H9 (cell line): ENCODE results near the gene PCDHGB4. TPM values are rescaled to one million over a fixed set of nuclear protein-coding genes. Genes with fewer than 3 reads are reported as not detected.
A peak's percentile ranks its signal among the peaks of the same experiment; 100 is the strongest.

ENCODE experiments used
- DNase-seq: peaks from one replicate; pipeline ENCODE4 v3.0.0-alpha.2; 2017
- H2AFZ ChIP-seq: one replicate; pipeline ENCODE4 v1.6.1; 2013; ENCODE audit warnings: mild to moderate bottlenecking, low read length, control low read depth, moderate library complexity
- H2AK5ac ChIP-seq: 2 replicates; pipeline ENCODE4 v1.6.1; 2013; ENCODE audit warnings: low read length, control low read depth, mixed read lengths; ENCODE audit not compliant: insufficient read length
- H2BK120ac ChIP-seq: one replicate; pipeline ENCODE4 v1.6.1; 2013; ENCODE audit warnings: low read depth, mild to moderate bottlenecking, low read length, control low read depth, inconsistent platforms; ENCODE audit not compliant: poor library complexity, severe bottlenecking
- H2BK12ac ChIP-seq: 2 replicates; pipeline ENCODE4 v1.6.1; 2013; ENCODE audit warnings: low read length, control low read depth, mixed read lengths, low read depth; ENCODE audit not compliant: insufficient read length
- H2BK15ac ChIP-seq: 2 replicates; pipeline ENCODE4 v1.6.1; 2013; ENCODE audit warnings: low read depth, low read length, control low read depth
- H2BK20ac ChIP-seq: one replicate; pipeline ENCODE4 v1.6.1; 2013; ENCODE audit warnings: low read depth, mild to moderate bottlenecking, low read length, control low read depth, inconsistent platforms; ENCODE audit not compliant: poor library complexity, severe bottlenecking
- H2BK5ac ChIP-seq: 2 replicates; pipeline ENCODE4 v1.6.1; 2013; ENCODE audit warnings: low read length, control low read depth, mixed read lengths; ENCODE audit not compliant: insufficient read length
- H3K14ac ChIP-seq: 2 replicates; pipeline ENCODE4 v1.6.1; 2013; ENCODE audit warnings: low read length, control low read depth; ENCODE audit not compliant: insufficient read depth
- H3K18ac ChIP-seq: 2 replicates; pipeline ENCODE4 v1.6.1; 2013; ENCODE audit warnings: low read depth, mild to moderate bottlenecking, mixed read lengths, low read length, control low read depth; ENCODE audit not compliant: insufficient read length
- H3K23ac ChIP-seq: 2 replicates; pipeline ENCODE4 v1.6.1; 2013; ENCODE audit warnings: low read length, control low read depth, mixed read lengths, low read depth; ENCODE audit not compliant: insufficient read length
- H3K23me2 ChIP-seq: 2 replicates; pipeline ENCODE4 v1.6.1; 2013; ENCODE audit warnings: low read depth, mild to moderate bottlenecking, mixed read lengths, low read length, control low read depth; ENCODE audit not compliant: insufficient read length, poor library complexity, severe bottlenecking
- H3K27ac ChIP-seq: 2 replicates; pipeline ENCODE4 v1.5.1; 2013; ENCODE audit warnings: low read length, control low read depth, mixed read lengths, low read depth; ENCODE audit not compliant: insufficient read length
- H3K27me3 ChIP-seq: 2 replicates; pipeline ENCODE4 v1.6.1; 2013; ENCODE audit warnings: low read length, control low read depth, inconsistent platforms; ENCODE audit not compliant: insufficient read depth
- H3K4ac ChIP-seq: 2 replicates; pipeline ENCODE4 v1.6.1; 2013; ENCODE audit warnings: low read depth, mild to moderate bottlenecking, control low read depth, inconsistent platforms, low read length, moderate library complexity
- H3K4me1 ChIP-seq: 2 replicates; pipeline ENCODE4 v1.6.1; 2013; ENCODE audit warnings: low read length, control low read depth, inconsistent platforms; ENCODE audit not compliant: insufficient read depth
- H3K4me2 ChIP-seq: 2 replicates; pipeline ENCODE4 v1.6.1; 2013; ENCODE audit warnings: low read length, control low read depth, mixed read lengths; ENCODE audit not compliant: insufficient read length, insufficient read depth
- H3K56ac ChIP-seq: 2 replicates; pipeline ENCODE4 v1.6.1; 2013; ENCODE audit warnings: low read depth, mild to moderate bottlenecking, mixed read lengths, low read length, control low read depth; ENCODE audit not compliant: insufficient read length
- H3K79me1 ChIP-seq: 2 replicates; pipeline ENCODE4 v1.6.1; 2013; ENCODE audit warnings: low read depth, mild to moderate bottlenecking, moderate library complexity, low read length, control low read depth, inconsistent platforms; ENCODE audit not compliant: insufficient read depth, poor library complexity, severe bottlenecking
- H3K79me2 ChIP-seq: 2 replicates; pipeline ENCODE4 v1.6.1; 2013; ENCODE audit warnings: low read length, control low read depth, inconsistent platforms; ENCODE audit not compliant: insufficient read depth
- H3K9ac ChIP-seq: 2 replicates; pipeline ENCODE4 v1.6.1; 2013; ENCODE audit warnings: low read length, control low read depth, mixed read lengths; ENCODE audit not compliant: insufficient read length; ENCODE audit errors: extremely low read depth
- H3K9me3 ChIP-seq: one replicate; pipeline ENCODE4 v1.6.1; 2013; ENCODE audit warnings: low read depth, low read length, inconsistent platforms; ENCODE audit not compliant: control insufficient read depth
- H3T11ph ChIP-seq: one replicate; pipeline ENCODE4 v1.6.1; 2013; ENCODE audit warnings: mild to moderate bottlenecking, low read length, control low read depth, inconsistent platforms
- H4K20me1 ChIP-seq: one replicate; pipeline ENCODE4 v1.6.1; 2013; ENCODE audit not compliant: control insufficient read depth, insufficient read length, insufficient read depth
- H4K5ac ChIP-seq: 2 replicates; pipeline ENCODE4 v1.6.1; 2013; ENCODE audit warnings: low read depth, mild to moderate bottlenecking, mixed read lengths, low read length, control low read depth; ENCODE audit not compliant: insufficient read length
- H4K8ac ChIP-seq: replicated peaks from 2 replicates; pipeline ENCODE4 v1.6.1; 2013; ENCODE audit warnings: low read length, control low read depth, mixed read lengths, low read depth; ENCODE audit not compliant: insufficient read length
- H4K91ac ChIP-seq: 2 replicates; pipeline ENCODE4 v1.6.1; 2013; ENCODE audit warnings: low read depth, mild to moderate bottlenecking, moderate library complexity, mixed read lengths, low read length, control low read depth; ENCODE audit not compliant: insufficient read length
- H3K27ac Mint-ChIP-seq, 3 experiments: 2 replicates in 2 of 3; 3 replicates in 1 of 3; pipeline ENCODE4 v1.8.0; 2020 to 2021; ENCODE audit warnings: mixed read lengths in 3 of 3, mild to moderate bottlenecking in 1 of 3, moderate library complexity in 1 of 3
- H3K27me3 Mint-ChIP-seq: 2 replicates; pipeline ENCODE4 v1.8.0; 2021; ENCODE audit warnings: low read depth, mild to moderate bottlenecking, moderate library complexity, mixed read lengths
- H3K36me3 Mint-ChIP-seq, 3 experiments: 2 replicates in 2 of 3; 3 replicates in 1 of 3; pipeline ENCODE4 v1.8.0; 2020 to 2021; ENCODE audit warnings: low read depth in 3 of 3, mixed read lengths in 3 of 3; ENCODE audit not compliant: insufficient read depth in 1 of 3
- H3K4me1 Mint-ChIP-seq, 2 experiments: 2 replicates each; pipeline ENCODE4 v1.8.0; 2020; ENCODE audit warnings: mixed read lengths in 2 of 2
- H3K4me3 Mint-ChIP-seq, 2 experiments: 2 replicates in 1 of 2; 3 replicates in 1 of 2; pipeline ENCODE4 v1.8.0; 2020 to 2021; ENCODE audit warnings: mild to moderate bottlenecking in 2 of 2, mixed read lengths in 2 of 2, moderate library complexity in 1 of 2
- H3K9me3 Mint-ChIP-seq, 2 experiments: 2 replicates in 1 of 2; 3 replicates in 1 of 2; pipeline ENCODE4 v1.8.0; 2020; ENCODE audit warnings: mild to moderate bottlenecking in 2 of 2, mixed read lengths in 2 of 2, moderate library complexity in 1 of 2
- WGBS: extraction: QIAGEN DNeasy Blood & Tissue Kit; methylation state at CpG from one replicate; pipeline ENCODE4 v1.1.7; 2013; ENCODE audit warnings: missing lambda C conversion rate, low lambda C conversion rate, mixed read lengths; ENCODE audit not compliant: insufficient read length; ENCODE audit errors: extremely low coverage; 5-methylcytosine and 5-hydroxymethylcytosine counted together
- total RNA-seq: library from RNA; stranded (reverse); gene quantifications from 2 replicates; pipeline ENCODE4 v1.2.1, GENCODE V29; 2021
- TF ChIP-seq, protein P1 (sequence below): fragments of 200-600 bp; sonication (generic); conservative IDR thresholded peaks from 3 replicates; pipeline ENCODE4 v1.8.0; 2021; ENCODE audit warnings: antibody characterized with exemption, mild to moderate bottlenecking

PCDHGB4 gene
- total RNA-seq, 1 experiment from 2014 or later = 4.2 TPM

DNA sequence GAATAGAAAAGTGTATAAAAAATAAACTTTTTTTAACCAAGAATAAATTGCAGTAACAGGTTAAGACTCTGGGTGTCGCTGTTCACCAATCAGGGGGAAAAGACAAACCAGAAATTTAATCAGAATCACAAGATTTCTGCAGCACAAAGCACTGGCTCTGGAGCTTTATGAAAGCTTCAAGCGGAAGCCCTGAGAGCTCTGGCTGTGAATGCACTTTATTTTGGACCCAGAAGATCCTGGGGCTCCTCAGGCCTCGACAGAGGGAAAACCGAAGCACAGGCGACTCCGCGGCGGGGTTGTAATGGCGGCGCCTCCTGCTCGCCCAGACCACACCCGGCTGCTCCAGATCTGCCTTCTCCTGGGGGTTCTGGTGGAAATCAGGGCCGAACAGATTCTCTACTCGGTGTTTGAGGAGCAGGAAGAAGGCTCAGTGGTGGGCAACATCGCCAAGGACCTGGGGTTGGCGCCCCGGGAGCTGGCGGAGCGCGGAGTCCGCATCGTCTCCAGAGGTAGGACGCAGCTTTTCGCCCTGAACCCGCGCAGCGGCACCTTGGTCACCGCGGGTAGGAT lies 32.5 kb upstream of the PCDHGB4 start, which contains the start of gene PCDHGA4:
PCDHGA4 (plus strand) TSS at position 122 of the 570 bp plus-strand sequence; CDS start at position 209, 87 bp downstream.
- Histone ChIP-seq H3T11ph (no peak within 1 kb of the TSS), H2BK15ac (no peak within 1 kb of the TSS), H2AK5ac (no peak within 1 kb of the TSS), H3K27ac (no peak within 1 kb of the TSS), H2BK12ac (no peak within 1 kb of the TSS), H3K14ac (no peak within 1 kb of the TSS), H4K5ac (no peak within 1 kb of the TSS), H3K27me3 (no peaks in the 10 kb centered on the region), H3K9ac (no peak within 1 kb of the TSS), H2BK20ac (no peak within 1 kb of the TSS), H3K4me1 (no peaks in the 10 kb centered on the region), H2AFZ (no peak within 1 kb of the TSS), H3K79me2 (no peaks in the 10 kb centered on the region), H3K23me2 (peaks cover 3% of the 10 kb centered on the region), H3K9me3 (peaks cover 33% of the 10 kb centered on the region), H3K4me2 (no peak within 1 kb of the TSS), H3K56ac (no peak within 1 kb of the TSS), H2BK120ac (no peak within 1 kb of the TSS), H4K20me1 (no peaks in the 10 kb centered on the region), H4K8ac (no peak within 1 kb of the TSS), H3K79me1 (no peaks in the 10 kb centered on the region), H3K23ac (no peak within 1 kb of the TSS), H2BK5ac (no peak within 1 kb of the TSS), H3K4ac (no peak within 1 kb of the TSS), H3K18ac (no peak within 1 kb of the TSS), H4K91ac (no peak within 1 kb of the TSS)
- WGBS = no CpG with 5 or more reads among the region's 29 CpGs
- DNase-seq = no peak
- peaks cover 18 to 68% (median 50%) of the 10 kb centered on the region in 3 experiments for H3K36me3 Mint-ChIP-seq
- TF ChIP-seq, protein P1, sequence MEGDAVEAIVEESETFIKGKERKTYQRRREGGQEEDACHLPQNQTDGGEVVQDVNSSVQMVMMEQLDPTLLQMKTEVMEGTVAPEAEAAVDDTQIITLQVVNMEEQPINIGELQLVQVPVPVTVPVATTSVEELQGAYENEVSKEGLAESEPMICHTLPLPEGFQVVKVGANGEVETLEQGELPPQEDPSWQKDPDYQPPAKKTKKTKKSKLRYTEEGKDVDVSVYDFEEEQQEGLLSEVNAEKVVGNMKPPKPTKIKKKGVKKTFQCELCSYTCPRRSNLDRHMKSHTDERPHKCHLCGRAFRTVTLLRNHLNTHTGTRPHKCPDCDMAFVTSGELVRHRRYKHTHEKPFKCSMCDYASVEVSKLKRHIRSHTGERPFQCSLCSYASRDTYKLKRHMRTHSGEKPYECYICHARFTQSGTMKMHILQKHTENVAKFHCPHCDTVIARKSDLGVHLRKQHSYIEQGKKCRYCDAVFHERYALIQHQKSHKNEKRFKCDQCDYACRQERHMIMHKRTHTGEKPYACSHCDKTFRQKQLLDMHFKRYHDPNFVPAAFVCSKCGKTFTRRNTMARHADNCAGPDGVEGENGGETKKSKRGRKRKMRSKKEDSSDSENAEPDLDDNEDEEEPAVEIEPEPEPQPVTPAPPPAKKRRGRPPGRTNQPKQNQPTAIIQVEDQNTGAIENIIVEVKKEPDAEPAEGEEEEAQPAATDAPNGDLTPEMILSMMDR = peak; percentile 64
- H3K4me1 Mint-ChIP-seq = peaks cover 7% of the 10 kb centered on the region in 2 experiments
- H3K27ac Mint-ChIP-seq = no peak within 1 kb of the TSS
- H3K4me3 Mint-ChIP-seq = no peak within 1 kb of the TSS
- peaks cover 2% of the 10 kb centered on the region for H3K27me3 Mint-ChIP-seq
- peaks cover 60 to 62% of the 10 kb centered on the region in 2 experiments for H3K9me3 Mint-ChIP-seq
